NCI-H2107 treated with DMSO at 0.1 percent for 48 hours (cell line): ENCODE data around the gene DNAAF3.
"Not testable (repeated sequence)": the region's sequence is repeated elsewhere in the genome, so short reads cannot be mapped to it uniquely, and the experiment has no call there.

Experiments used
- DNase-seq: peaks from one replicate; lab custom pipeline; 2025; ENCODE audit not compliant: unreplicated experiment; lab: John Stamatoyannopoulos, UW

Gene DNAAF3

GRCh38 chr19:55176076-55176475 is 9.7 kb upstream of the DNAAF3 start:
- no peak for DNase-seq

DNA sequence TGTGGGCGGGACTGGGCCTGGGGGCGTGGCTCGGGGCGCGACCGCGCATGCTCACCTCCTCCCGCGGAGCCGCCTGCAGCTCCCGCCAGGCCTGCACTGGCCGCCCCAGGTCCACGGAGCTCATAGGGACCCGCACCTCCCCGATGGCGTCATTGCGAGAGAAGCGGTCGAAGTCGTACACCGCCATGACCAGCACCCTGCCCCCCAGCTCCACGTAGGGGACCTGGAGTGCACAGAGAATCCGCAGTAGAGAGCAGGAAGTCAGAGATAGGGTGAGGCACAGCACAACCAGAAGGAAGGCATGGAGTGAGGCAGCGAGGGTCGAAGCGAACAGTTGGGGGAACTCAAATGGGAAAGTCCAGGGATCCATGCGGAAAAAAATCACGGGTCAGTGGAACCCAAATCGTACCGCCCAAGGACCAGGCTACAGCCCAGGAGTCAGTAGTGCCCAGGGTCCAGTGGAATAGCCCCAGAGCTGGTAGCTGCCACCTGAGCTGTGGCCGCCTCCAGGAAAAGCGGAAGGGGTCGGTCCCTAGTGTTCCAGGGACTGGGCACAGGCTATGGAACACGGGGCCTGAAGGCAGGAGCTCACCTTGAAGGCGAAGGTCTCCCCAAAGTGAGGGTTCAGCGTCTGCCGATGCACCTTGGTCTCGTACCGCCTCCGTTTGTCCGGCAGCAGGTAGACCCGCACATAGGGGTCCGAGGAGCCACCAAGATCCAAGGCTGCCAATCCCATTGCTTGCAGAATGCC is 8.9 kb upstream of the DNAAF3 start:
- no peak for DNase-seq

DNA sequence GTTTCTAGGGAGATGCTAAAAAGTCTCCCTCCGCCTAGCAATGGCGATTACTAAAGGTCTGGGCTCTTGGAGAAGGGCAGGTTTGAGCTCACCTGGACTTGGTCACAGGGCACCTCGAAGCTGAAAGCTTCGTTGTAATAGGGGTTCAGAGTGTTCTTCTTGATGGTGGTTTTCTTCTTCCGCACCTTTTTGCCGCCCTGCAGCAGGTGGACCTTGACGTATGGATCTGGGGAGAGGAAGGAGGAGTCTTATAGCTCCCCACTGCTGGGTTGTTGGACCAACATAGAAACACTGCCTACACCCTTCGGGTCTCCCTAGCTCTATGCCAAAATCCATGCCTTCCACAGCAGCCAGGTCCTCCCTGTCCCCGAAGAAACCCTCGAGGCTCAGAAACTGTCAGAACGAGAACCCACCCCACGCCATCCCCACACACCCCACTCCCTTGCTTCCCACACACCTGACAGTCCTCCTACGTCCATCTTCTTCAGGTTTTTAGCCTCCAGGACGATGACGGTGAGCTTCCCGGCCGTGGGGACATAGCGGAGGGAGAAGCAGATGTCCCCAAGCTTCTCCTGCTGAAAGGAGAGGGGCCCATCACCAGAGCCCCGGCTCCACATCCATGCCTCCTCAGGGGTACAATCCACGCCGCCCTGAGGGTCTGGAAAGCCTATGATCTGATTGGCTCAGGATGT is 8.2 kb upstream of the DNAAF3 start:
- DNase-seq = no peak

DNA sequence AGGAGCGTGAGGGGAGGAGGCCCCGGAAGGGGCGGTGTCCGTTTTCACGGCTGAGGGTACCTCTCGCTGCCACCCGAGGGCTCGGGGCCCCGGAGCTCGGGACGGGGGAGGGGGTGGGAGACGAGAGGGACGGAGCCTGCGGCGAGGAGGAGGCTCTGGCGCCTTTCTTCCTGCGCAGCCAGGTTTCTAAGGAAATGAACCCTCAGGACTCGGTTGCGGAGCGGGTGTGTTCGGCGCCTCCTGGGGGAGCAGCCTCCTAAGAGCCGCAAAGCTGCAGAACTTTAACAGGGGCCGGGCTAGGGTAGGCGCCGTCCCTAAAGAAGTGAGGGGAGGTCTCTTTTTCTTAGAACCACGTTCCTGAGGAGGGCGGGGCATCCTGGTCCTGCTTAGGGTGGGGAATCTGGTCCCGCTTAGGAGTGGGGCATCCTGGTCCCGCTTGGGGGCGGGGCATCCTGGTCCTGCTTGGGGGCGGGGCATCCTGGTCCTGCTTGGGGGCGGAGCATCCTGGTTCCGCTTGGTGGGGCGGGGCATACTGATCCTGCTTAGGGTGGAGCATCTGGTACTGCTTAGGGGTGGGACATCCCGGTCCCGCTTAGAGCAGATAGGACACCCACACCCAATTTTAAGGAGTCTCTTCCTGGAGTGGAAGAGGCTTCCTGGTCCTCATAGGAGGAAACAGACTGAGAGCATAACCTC is 7.4 kb upstream of the DNAAF3 start:
- no peak for DNase-seq

DNA sequence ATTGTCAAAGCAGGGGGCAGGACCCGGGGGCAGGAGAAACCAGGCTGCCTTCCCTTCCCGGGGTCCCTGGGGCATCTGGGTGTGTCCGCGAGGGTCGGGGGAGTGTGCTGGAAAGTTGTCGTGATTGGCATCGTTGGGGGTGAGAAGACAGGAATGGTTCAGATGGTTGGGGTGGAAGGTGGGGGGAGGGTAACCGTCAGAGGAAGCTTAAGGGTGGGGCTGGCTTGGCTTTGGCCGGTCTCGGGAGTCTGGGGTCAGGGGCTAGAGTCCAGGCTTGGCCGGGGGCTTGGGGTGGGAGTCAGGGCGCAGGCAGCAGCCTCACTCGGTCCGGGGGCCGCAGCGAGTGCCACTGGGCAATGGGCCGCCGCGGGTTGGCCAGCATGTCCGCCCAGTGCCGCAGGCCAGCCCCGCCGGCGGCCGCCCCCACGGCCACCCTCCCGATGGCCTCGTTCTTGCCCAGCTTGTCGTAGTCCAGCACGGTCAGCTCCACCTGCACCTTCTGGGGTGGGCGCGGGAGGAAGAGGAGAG is 6.8 kb upstream of the DNAAF3 start:
- DNase-seq = no peak

GRCh38 chr19:55172741-55173140 is 6.3 kb upstream of the DNAAF3 start:
- DNase-seq = no peak

DNA sequence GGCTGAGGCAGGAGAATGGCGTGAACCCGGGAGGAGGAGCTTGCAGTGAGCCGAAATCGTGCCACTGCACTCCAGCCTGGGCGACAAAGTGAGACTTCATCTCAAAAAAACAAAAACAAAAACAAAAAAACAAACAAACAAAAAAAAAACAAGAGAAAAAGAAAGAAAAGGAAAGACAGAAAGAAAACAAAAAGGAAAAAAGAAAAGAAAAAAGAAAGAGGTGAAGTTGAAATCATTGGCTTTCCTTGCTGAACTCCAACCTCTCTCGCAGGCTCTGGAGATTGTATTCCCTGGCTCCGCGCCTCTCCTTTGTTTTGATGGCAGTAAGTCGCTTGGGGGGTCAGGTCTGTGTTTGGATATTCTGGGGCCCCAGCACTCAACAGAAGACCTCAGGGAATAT is 5.9 kb upstream of the DNAAF3 start:
- DNase-seq = not testable (repeated sequence)

GRCh38 chr19:55171440-55171839 is 5.0 kb upstream of the DNAAF3 start:
- no peak for DNase-seq

GRCh38 chr19:55169136-55169535 is 2.7 kb upstream of the DNAAF3 start:
- no peak for DNase-seq

GRCh38 chr19:55165952-55166529 is 372 bp downstream of the DNAAF3 start:
- DNase-seq = peak; percentile 49

DNA sequence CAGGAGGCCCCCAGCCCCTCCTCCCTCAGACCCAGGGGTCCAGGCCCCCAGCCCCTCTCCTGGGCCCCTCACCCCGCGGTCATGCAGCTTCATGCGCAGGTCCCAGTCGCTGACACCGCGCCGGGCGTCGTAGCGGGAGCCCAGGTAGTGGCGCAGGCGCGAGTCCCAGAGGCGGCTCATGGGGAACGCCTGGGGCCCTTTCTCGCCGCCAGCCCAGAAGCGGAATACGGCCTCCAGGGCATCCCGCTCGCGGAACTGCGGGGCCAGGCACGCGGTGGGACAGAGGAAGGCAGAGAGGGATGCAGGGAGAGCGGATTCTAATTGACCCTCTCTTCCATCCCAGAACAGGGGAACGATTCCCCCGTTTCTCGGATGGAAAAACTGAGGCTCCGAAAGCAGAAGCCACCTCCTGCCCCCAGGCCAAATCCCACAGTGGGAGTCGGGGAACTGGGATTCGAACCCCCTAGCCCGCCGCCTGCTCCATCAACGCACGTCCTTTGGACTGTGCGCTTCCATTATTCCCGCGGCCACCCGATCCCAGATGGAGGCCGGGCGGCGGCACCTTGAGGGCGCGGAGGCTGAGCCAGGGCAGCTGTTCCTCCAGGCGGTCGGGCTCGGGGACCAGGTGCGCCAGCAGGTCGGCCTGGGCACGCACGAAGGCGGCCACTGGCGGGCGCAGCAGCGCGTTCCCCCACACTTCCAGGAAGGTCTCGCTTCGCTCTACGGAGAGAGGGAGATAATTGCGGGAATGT is 4.7 kb downstream of the DNAAF3 start:
- no peak for DNase-seq

DNA sequence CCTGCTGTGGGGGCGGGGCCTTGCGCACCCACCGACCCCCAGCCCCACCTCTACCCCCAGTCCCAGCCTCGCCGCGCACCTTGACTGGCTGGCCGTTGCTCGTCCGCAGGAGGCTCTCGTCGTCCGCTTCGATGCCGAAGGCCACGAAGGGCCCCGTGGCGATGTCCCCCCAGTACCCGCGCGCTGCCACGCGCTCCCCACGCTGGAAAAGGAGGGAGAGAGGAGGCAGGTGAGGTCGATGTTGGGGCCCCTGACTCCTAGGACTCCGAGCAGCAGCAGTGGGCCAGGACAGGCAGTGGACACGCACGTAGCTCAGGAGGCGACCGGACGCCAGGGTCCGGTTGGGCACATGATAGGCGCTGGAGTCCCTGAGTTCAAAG is 5.4 kb downstream of the DNAAF3 start:
- no peak for DNase-seq

DNA sequence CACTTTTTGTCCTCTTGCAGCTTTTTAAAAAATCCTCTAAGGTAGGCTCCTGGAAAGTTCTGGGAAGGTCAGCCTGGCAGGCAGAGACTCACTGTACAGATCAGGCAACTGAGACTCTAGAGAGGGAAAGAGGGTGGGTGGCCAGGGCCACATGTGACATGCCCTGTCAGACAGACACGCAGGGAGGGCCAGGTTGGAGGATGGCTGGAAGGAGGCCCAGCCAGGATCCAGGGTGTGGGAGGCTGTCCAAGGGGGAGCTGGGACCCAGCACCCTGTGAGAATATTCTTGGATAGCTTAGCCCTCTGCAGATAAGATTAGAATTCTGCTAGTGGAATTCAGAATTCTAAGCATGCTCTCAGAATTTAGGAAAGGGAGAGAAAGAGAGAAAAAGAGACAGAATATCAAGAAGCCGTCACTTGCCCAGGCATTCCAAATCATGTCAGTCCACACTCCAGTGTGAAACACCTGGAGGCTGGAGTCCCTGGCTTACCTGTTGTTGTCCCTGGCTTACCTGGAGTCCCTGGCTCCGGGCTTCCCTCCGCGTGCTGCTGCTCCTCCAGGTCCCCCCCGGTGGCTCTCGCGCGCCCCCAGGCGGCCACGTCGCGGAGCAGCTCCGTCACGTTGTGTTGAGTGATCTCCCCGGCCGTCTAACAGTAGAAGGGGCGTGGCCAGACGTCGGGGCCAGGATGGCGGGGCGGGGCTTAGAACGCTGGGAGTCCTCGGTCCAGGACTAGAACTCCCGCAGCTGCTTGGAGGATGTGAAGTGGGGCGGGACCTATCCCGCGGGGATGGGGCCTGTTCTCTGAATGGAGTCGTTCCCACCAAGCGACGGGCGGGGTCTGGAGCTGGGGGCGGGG is 6.1 kb downstream of the DNAAF3 start:
- peak; percentile 78 for DNase-seq

- no peak for DNase-seq
Measured at GRCh38 chr19:55158848-55159749, 7.3 kb downstream of the DNAAF3 start.

- DNase-seq = no peak
Measured at GRCh38 chr19:55158423-55158822, 8.0 kb downstream of the DNAAF3 start.

DNA sequence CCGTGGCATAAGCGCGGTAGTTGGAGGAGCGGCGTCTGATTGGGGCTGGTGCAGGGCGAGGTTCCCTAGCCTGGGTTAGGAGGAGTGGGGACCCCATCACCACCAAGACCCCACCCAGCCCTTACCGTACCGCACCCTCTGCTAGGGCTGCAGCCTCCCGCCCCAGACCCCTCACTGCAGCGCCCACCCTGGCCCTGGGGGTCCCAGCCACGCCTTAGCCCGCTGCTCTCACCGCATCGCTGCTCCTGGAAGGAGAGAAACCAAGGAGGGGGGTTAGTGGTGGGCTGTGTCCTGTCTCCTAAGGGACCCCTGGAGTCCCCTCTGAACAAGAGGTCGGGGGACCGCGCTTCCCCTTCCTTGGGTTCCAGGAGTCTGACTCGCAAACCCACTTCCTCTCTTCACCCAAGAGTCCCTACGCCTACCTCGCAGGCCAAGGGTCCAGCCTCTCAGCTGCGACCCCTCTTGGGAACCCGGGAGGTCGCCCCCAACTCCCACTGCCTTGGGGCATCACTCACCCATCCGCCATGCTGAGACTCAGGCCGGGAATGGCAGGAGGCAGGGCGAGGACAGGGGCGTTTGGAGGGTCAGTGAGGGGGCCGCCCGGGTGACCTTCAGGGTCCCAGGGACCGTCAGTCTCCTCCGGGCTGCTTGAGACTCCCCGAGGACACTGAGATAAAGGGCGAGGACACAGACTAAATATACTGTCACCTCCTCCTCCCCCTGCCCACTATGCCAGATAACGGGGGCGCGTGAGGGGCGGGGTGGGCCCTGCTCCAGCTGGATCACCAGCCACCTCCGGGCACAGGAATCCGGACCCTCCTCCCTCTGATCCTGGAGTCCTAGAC is 9.1 kb downstream of the DNAAF3 start, which contains the start of gene TNNI3:
Gene TNNI3, minus strand, starts transcription at position 669 of the 845 bp plus-strand sequence. Its CDS starts 143 bp downstream, at position 526.
- no peak for DNase-seq

GRCh38 chr19:55156202-55157063 is 10.0 kb downstream of the DNAAF3 start:
- DNase-seq = peak; percentile 30
